Mucosa of descending colon (tissue), 3 donors: ENCODE data around the gene PRKAR2B. TPM values are rescaled to one million over a fixed set of nuclear protein-coding genes. Genes with fewer than 3 reads are reported as not detected.

ENCODE experiments used
- ATAC-seq: fragments of 200-7000 bp; cut with Tn5 transposase; one replicate; pipeline ENCODE4 v1.9.1; 2020; ENCODE audit warnings: mild to moderate bottlenecking, moderate library complexity
- DNase-seq, 3 donors: peaks; one replicate each; pipeline ENCODE4 v3.0.0-alpha.2; 2020
- H3K36me3 ChIP-seq: fragments of 200-600 bp; one replicate; pipeline ENCODE4 v1.8.0; 2021; ENCODE audit warnings: low read depth, mild to moderate bottlenecking
- H3K4me1 ChIP-seq: fragments of 200-600 bp; one replicate; pipeline ENCODE4 v1.8.0; 2021; ENCODE audit warnings: low read depth, mild to moderate bottlenecking
- H3K4me3 ChIP-seq: fragments of 200-600 bp; one replicate; pipeline ENCODE4 v1.8.0; 2021; ENCODE audit warnings: mild to moderate bottlenecking
- H3K9me3 ChIP-seq: fragments of 200-600 bp; one replicate; pipeline ENCODE4 v1.8.0; 2021; ENCODE audit warnings: mild to moderate bottlenecking
- intact Hi-C, 2 donors: fragments of 100-400 bp; cut with DNase I in 1 of 2; cut with micrococcal nuclease in 1 of 2; formaldehyde crosslinking; loops; one replicate each; pipeline versions ENCODE4 v1.11.0 to v1.11.1; 2022; cut with DNase I, micrococcal nuclease
- total RNA-seq, 3 donors: library from RNA; stranded (reverse); fragmentation: NEBNext Ultra II Directional in 2 of 3; extraction: Animal tissue kit (Norgen Biotek cat#: 25700) in 2 of 3; gene quantifications; one replicate each; pipeline versions ENCODE4 v1.2.1 to v1.2.4, GENCODE V29; 2021 to 2023
- TF ChIP-seq, protein P1 (sequence below): fragments of 200-600 bp; IDR thresholded peaks from one replicate; pipeline ENCODE4 v1.8.0; 2022; ENCODE audit warnings: antibody characterized with exemption, mild to moderate bottlenecking
- donor health status: DM: no; HTN: no; CAD: no; lungs with moderate emphysema.
- donor health status: DM: no; HTN: no; CAD: no.
- donor health status: DM: no; HTN: yes; CAD: no.

The PRKAR2B gene
- total RNA-seq, 3 donors from 2014 or later, result 4.6 to 20.8 (median 6.4) TPM

GRCh38 chr7:107069457-107069856 lies 25.0 kb downstream of the PRKAR2B start:
- TF ChIP-seq, protein P1, sequence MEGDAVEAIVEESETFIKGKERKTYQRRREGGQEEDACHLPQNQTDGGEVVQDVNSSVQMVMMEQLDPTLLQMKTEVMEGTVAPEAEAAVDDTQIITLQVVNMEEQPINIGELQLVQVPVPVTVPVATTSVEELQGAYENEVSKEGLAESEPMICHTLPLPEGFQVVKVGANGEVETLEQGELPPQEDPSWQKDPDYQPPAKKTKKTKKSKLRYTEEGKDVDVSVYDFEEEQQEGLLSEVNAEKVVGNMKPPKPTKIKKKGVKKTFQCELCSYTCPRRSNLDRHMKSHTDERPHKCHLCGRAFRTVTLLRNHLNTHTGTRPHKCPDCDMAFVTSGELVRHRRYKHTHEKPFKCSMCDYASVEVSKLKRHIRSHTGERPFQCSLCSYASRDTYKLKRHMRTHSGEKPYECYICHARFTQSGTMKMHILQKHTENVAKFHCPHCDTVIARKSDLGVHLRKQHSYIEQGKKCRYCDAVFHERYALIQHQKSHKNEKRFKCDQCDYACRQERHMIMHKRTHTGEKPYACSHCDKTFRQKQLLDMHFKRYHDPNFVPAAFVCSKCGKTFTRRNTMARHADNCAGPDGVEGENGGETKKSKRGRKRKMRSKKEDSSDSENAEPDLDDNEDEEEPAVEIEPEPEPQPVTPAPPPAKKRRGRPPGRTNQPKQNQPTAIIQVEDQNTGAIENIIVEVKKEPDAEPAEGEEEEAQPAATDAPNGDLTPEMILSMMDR, result no peak
- no peak for ATAC-seq

DNA sequence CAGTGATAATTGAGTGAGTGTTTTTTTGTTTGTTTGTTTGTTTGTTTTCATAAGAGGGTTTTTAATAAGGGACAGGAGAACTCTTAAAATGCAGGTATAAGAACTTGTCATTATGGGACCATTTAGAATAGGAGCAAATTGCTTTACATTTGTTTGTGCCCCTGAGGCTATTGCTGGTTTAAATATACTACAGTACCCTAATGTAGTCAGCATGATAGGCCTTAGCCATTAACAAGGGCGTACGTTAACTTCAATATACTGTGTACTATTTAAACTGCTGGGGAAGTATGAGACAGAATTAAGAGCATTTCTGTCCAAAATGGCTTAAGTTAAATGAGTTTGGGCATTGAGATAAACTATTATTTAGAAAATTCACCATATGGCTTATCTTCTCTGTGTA lies 26.2 kb downstream of the PRKAR2B start:
- no peaks in the 10 kb centered on the region for H3K9me3 ChIP-seq
- H3K36me3 ChIP-seq, result no peaks in the 10 kb centered on the region
- TF ChIP-seq, protein P1, result no peak
- intact Hi-C loops, result no loop called here
- no peak overlapping the region for H3K4me3 ChIP-seq
- no peak for DNase-seq
- no peak for ATAC-seq
- no peaks in the 10 kb centered on the region for H3K4me1 ChIP-seq

More at GRCh38 chr7:107069457-107069856, 25.0 kb downstream of the PRKAR2B start:
- DNase-seq, result no peak
- Histone ChIP-seq H3K36me3 (no peaks in the 10 kb centered on the region), H3K4me3 (no peak overlapping the region), H3K9me3 (no peaks in the 10 kb centered on the region), H3K4me1 (no peaks in the 10 kb centered on the region)
- intact Hi-C loops, result no loop called here

DNA sequence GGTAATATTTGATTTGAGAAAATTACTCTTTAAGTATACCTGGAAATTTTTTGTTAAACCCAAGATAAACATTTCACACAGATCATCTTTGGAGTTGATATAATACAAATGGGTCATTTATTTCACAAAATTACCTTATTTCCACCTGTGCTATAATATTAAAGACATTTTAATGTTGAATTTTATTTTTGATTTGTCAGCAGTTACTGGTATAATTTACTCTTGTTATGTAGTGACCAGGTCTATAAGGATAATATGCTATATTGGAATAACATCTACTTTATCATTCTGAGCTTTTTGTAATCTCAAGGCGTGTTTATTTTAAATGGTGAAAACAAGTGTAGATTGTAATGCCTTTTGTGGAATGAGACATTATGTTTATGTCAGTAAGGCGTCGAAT lies 26.6 kb downstream of the PRKAR2B start:
- Histone ChIP-seq H3K9me3 (no peaks in the 10 kb centered on the region), H3K36me3 (no peaks in the 10 kb centered on the region), H3K4me3 (no peak overlapping the region), H3K4me1 (no peaks in the 10 kb centered on the region)
- ATAC-seq (no peak), DNase-seq (no peak)
- intact Hi-C loops, result no loop called here
- TF ChIP-seq, protein P1, result no peak

DNA sequence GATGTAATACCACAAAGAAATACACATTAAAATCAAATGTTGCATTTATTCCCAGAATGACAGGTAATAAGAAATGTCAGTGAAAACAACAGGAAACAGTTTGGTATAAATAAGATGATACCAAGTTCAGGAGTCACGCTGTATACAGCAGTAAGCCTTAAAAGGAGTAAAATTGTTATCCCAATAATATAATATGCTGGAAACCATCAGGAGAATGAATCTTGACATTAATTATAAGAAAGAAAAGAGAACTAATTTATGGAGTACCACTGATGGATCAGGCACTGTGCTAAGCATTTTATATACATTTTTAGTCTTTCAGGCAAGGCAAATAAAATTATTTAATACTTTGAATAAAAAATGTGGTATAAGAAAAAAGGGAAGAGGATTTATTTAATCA lies 27.6 kb downstream of the PRKAR2B start:
- ATAC-seq, result no peak
- intact Hi-C loops, result no loop called here

GRCh38 chr7:107075863-107076574 lies 31.5 kb downstream of the PRKAR2B start:
- DNase-seq (no peak), ATAC-seq (no peak)
- Histone ChIP-seq H3K36me3 (no peaks in the 10 kb centered on the region), H3K4me1 (no peaks in the 10 kb centered on the region), H3K9me3 (no peaks in the 10 kb centered on the region), H3K4me3 (no peak overlapping the region)
- TF ChIP-seq, protein P1, result no peak
- intact Hi-C loops, result no loop called here

More for the DNA sequence above, 27.6 kb downstream of the PRKAR2B start:
- no peak for DNase-seq
- Histone ChIP-seq H3K9me3 (no peaks in the 10 kb centered on the region), H3K36me3 (no peaks in the 10 kb centered on the region), H3K4me3 (no peak overlapping the region), H3K4me1 (no peaks in the 10 kb centered on the region)
- TF ChIP-seq, protein P1, result no peak
